ENCODE measurements around the gene CDK1.

The CDK1 gene

DNA sequence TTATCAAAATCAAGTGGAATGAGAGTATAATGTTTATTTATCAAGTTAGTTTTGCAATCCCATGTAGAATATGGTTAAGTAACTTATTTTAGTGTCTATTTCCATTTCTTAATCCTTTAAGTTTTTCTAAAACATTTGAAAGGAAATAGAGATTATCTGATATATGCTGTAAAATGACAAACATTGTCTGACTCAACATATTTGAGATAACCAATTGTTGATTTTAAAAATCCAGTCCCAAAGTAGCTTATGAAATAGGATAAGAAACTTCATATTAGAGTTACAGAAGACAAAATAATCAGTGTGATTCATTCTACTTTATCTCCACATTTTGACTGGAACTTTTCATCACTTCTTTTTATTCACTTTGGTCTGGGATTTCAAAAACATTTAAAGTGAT, 38.7 kb upstream of the CDK1 start:
- no peaks in the 10 kb centered on the region for H3K36me3 ChIP-seq (ENCODE audit: control insufficient read depth, insufficient read depth, low read length)
- H3K4me3 ChIP-seq (ENCODE audit: low read depth, low read length) = no peak overlapping the region
- H3K27me3 ChIP-seq (ENCODE audit: control insufficient read depth, insufficient read depth, low read length) = peaks cover 2% of the 10 kb centered on the region; the same call in 1 of the 2 replicates
- peaks cover 36% of the 10 kb centered on the region for H3K4me1 ChIP-seq (ENCODE audit: control insufficient read depth, insufficient read depth, low read length)
- no peak overlapping the region for H3K27ac ChIP-seq (ENCODE audit: low read depth, low read length)
- H3K9me3 ChIP-seq (ENCODE audit: control insufficient read depth, insufficient read depth, low read length) = no peaks in the 10 kb centered on the region
- H3K9ac ChIP-seq (ENCODE audit: low read depth, low read length) = no peak overlapping the region

DNA sequence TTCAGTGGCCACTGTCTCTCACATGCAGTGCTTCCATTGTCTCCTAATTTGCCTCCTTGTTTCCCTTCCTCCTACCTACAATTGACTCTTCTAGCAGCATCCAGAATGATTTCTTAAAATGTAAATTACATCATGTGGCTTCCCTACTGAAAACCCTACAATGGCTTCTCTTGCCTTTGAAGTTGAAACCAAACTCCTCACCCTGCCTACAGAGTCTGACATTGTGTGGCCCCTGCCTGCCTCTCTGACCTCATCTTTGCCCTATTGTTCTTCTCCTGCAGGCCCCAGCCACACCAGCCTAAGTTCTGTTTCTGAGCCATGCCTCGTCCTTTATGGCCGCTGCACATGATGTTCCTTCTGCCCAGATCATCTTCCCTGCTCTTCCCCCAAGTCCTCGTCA, 35.8 kb upstream of the CDK1 start:
- Histone ChIP-seq H3K4me1 (ENCODE audit: control insufficient read depth, insufficient read depth, low read length) (peaks cover 15% of the 10 kb centered on the region), H3K27me3 (ENCODE audit: control insufficient read depth, insufficient read depth, low read length) (no peaks in the 10 kb centered on the region), H3K27ac (ENCODE audit: low read depth, low read length) (peak overlapping the region; percentile 63), H3K9ac (ENCODE audit: low read depth, low read length) (no peak overlapping the region; the same call in 1 of the 2 replicates), H3K36me3 (ENCODE audit: control insufficient read depth, insufficient read depth, low read length) (no peaks in the 10 kb centered on the region), H3K9me3 (ENCODE audit: control insufficient read depth, insufficient read depth, low read length) (no peaks in the 10 kb centered on the region), H3K4me3 (ENCODE audit: low read depth, low read length) (no peak overlapping the region)

DNA sequence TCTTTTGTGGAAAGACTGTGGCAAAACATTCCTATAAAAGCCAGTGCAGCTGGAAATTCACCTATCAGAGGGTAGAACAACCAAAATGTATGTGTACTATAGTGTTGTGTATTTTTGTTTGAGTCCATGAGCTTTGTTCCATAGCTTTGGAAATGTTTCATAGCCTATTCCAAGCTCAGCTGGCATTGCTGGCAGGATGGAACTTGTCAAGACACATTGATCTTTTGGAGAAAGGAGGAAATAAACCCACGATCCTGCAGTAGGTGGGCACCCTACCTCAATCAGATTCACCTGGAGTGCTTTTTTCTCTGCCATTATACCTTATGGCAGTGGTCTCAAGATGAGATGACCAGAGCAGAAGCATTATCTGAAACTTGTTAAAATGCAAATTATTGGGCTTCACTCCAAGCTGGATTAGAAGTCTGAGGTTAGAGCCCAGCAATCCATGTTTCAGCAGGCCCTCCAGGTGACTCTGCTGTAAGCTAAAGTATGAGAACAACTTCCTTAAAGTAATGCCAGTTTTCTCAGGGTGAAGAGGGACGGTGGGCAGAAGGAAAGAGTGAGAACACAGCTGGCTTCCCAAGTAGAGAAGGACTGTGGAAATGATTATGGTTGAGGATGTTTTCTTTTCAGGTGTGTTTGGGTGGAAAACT, 30.3 kb upstream of the CDK1 start:
- H3K9ac ChIP-seq (ENCODE audit: low read depth, low read length) = no peak overlapping the region
- H3K4me1 ChIP-seq (ENCODE audit: control insufficient read depth, insufficient read depth, low read length) = peaks cover 6% of the 10 kb centered on the region; the same call in 1 of the 2 replicates
- H3K9me3 ChIP-seq (ENCODE audit: control insufficient read depth, insufficient read depth, low read length) = no peaks in the 10 kb centered on the region
- no peaks in the 10 kb centered on the region for H3K27me3 ChIP-seq (ENCODE audit: control insufficient read depth, insufficient read depth, low read length)
- H3K27ac ChIP-seq (ENCODE audit: low read depth, low read length) = no peak overlapping the region
- H3K4me3 ChIP-seq (ENCODE audit: low read depth, low read length) = no peak overlapping the region
- no peaks in the 10 kb centered on the region for H3K36me3 ChIP-seq (ENCODE audit: control insufficient read depth, insufficient read depth, low read length)

DNA sequence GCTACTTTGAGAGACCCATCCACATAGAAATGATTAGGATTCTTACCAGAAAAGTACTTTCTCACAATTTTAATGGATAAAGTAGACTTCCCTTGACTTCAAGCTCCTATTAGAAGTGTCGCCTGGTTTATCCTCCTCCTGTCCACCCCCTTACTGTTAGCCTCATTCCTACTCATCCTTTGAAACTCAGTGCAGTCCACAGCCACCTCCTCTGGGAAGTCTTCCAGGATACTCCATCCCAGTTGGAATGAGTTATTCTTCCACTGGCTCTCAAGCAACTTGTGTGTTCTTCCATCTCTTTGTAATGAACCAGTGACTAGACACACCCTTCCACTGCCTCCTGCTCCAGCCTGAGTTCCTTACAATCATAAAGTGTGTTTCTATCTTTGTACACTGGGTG, 25.1 kb upstream of the CDK1 start:
- no peaks in the 10 kb centered on the region for H3K27me3 ChIP-seq (ENCODE audit: control insufficient read depth, insufficient read depth, low read length)

DNA sequence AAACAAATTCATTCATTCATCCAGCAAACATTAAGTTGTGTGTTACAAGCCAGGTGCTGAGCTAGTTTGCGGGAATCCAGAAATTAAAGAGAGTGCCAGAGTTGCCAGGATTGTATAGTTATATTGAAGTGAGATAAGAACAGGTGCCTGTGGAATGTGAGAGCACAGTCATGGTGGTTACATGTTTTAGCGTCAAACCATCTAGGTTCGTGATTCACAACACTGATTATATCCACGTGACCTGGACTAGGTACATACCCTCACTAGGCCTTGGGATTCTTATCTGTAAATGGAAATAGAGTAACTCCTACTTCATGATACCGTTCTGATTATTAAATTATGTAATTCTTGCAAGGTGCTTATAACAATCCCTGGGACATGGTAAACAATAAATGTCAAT, 24.5 kb upstream of the CDK1 start:
- no peak overlapping the region for H3K27ac ChIP-seq (ENCODE audit: low read depth, low read length)
- H3K9ac ChIP-seq (ENCODE audit: low read depth, low read length) = no peak overlapping the region
- no peak overlapping the region for H3K4me3 ChIP-seq (ENCODE audit: low read depth, low read length)
- no peaks in the 10 kb centered on the region for H3K36me3 ChIP-seq (ENCODE audit: control insufficient read depth, insufficient read depth, low read length)
- peaks cover 9% of the 10 kb centered on the region for H3K4me1 ChIP-seq (ENCODE audit: control insufficient read depth, insufficient read depth, low read length)
- H3K9me3 ChIP-seq (ENCODE audit: control insufficient read depth, insufficient read depth, low read length) = no peaks in the 10 kb centered on the region
- no peaks in the 10 kb centered on the region for H3K27me3 ChIP-seq (ENCODE audit: control insufficient read depth, insufficient read depth, low read length)

More for the DNA sequence above, 25.1 kb upstream of the CDK1 start:
- Histone ChIP-seq H3K9ac (ENCODE audit: low read depth, low read length) (no peak overlapping the region), H3K36me3 (ENCODE audit: control insufficient read depth, insufficient read depth, low read length) (no peaks in the 10 kb centered on the region), H3K4me1 (ENCODE audit: control insufficient read depth, insufficient read depth, low read length) (peaks cover 9% of the 10 kb centered on the region), H3K9me3 (ENCODE audit: control insufficient read depth, insufficient read depth, low read length) (no peaks in the 10 kb centered on the region), H3K27ac (ENCODE audit: low read depth, low read length) (no peak overlapping the region), H3K4me3 (ENCODE audit: low read depth, low read length) (no peak overlapping the region)

DNA sequence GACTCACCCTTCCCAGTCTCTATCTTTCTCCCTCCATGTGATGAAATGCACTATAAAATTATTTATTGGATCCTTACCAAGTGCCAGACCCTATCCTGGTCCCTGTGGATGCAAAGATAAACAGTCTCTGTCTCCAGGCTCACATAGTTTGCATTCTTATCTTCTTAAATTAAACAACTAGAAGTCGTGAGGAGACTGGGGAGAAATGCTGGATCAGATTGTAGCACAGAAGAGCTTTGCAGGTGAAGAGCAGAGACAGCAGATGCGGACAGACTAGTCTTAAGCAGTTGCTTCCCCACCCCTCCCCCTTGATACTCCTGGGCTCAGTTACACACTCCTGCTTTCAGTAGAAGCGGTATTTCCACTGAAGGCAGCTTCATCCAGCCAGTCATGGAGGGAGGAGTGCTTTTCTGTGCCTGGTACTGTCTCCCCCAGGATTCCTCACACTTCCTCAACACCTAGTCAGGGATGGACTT, 20.8 kb upstream of the CDK1 start:
- no peak overlapping the region for H3K27ac ChIP-seq (ENCODE audit: low read depth, low read length)
- H3K27me3 ChIP-seq (ENCODE audit: control insufficient read depth, insufficient read depth, low read length) = no peaks in the 10 kb centered on the region
- H3K9me3 ChIP-seq (ENCODE audit: control insufficient read depth, insufficient read depth, low read length) = no peaks in the 10 kb centered on the region

DNA sequence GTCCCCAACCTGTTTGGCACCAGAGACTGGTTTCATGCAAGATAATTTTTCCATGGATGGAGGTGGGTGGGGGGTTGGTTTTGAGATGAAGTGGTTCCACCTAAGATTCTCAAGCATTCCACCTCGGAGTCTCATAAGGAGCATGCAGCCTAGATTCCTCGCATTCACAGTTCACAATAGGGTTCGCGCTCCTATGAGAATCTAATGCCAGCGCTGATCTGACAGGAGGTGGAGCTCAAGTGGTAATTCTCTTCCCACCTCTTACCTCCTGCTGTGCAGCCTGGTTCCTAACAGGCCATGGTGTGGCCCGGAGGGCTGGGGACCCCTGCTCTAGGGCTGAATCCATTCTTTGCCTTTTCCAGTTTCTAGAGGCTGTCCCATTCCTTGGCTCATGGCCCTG, 19.1 kb upstream of the CDK1 start:
- Histone ChIP-seq H3K9ac (ENCODE audit: low read depth, low read length) (no peak overlapping the region), H3K36me3 (ENCODE audit: control insufficient read depth, insufficient read depth, low read length) (no peaks in the 10 kb centered on the region), H3K27me3 (ENCODE audit: control insufficient read depth, insufficient read depth, low read length) (no peaks in the 10 kb centered on the region), H3K9me3 (ENCODE audit: control insufficient read depth, insufficient read depth, low read length) (no peaks in the 10 kb centered on the region), H3K4me3 (ENCODE audit: low read depth, low read length) (no peak overlapping the region), H3K4me1 (ENCODE audit: control insufficient read depth, insufficient read depth, low read length) (peaks cover 30% of the 10 kb centered on the region), H3K27ac (ENCODE audit: low read depth, low read length) (no peak overlapping the region)

More for the DNA sequence above, 20.8 kb upstream of the CDK1 start:
- peaks cover 20% of the 10 kb centered on the region for H3K4me1 ChIP-seq (ENCODE audit: control insufficient read depth, insufficient read depth, low read length)
- no peak overlapping the region for H3K4me3 ChIP-seq (ENCODE audit: low read depth, low read length)
- H3K36me3 ChIP-seq (ENCODE audit: control insufficient read depth, insufficient read depth, low read length) = no peaks in the 10 kb centered on the region
- H3K9ac ChIP-seq (ENCODE audit: low read depth, low read length) = no peak overlapping the region

DNA sequence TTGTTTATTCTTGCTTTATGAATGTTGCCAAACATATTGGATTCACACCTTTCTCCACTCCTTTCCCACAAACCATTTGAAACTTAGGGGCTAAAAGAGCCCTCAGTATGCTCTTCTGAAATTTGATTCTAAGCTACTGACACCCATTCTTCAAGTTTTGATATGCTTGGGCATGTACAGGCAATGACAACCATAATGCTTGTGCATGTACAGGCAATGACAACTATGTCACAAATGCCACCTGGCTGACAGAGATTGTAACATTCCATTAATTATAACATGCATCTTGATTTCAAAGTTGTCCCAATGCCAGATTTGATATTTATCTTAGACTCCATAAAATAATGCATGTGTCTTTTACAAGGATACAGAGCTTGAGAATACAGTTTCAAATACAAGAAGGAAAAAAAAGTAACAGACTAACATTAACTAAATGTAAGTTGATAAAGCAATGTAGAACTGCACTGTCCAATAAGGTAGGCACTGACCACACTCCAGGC, 17.5 kb upstream of the CDK1 start:
- Histone ChIP-seq H3K4me1 (ENCODE audit: control insufficient read depth, insufficient read depth, low read length) (peaks cover 30% of the 10 kb centered on the region), H3K9me3 (ENCODE audit: control insufficient read depth, insufficient read depth, low read length) (no peaks in the 10 kb centered on the region), H3K4me3 (ENCODE audit: low read depth, low read length) (no peak overlapping the region), H3K27ac (ENCODE audit: low read depth, low read length) (no peak overlapping the region), H3K27me3 (ENCODE audit: control insufficient read depth, insufficient read depth, low read length) (no peaks in the 10 kb centered on the region), H3K36me3 (ENCODE audit: control insufficient read depth, insufficient read depth, low read length) (no peaks in the 10 kb centered on the region), H3K9ac (ENCODE audit: low read depth, low read length) (no peak overlapping the region)

DNA sequence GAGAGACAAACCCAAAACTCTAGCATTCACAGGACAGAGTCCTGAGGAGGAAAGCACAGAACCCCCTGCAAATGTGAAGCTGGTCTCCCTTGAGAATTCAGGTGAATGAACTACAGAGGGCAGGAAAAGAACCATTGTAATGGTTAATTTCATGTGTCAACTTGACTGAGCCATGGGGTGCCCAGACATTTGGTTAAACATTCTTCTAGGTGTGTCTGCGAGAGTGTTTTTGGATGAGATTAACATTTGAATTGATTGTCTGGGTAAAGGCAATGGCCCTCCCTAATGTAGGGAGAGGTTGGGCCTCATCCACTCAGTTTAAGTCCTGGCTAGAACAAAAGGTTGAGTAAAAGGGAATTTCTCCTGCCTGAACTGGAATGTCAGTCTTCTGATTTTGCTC, 15.7 kb upstream of the CDK1 start:
- Histone ChIP-seq H3K9ac (ENCODE audit: low read depth, low read length) (no peak overlapping the region), H3K4me3 (ENCODE audit: low read depth, low read length) (no peak overlapping the region), H3K27ac (ENCODE audit: low read depth, low read length) (peak overlapping the region; percentile 91), H3K9me3 (ENCODE audit: control insufficient read depth, insufficient read depth, low read length) (no peaks in the 10 kb centered on the region), H3K4me1 (ENCODE audit: control insufficient read depth, insufficient read depth, low read length) (peaks cover 25% of the 10 kb centered on the region), H3K27me3 (ENCODE audit: control insufficient read depth, insufficient read depth, low read length) (no peaks in the 10 kb centered on the region), H3K36me3 (ENCODE audit: control insufficient read depth, insufficient read depth, low read length) (no peaks in the 10 kb centered on the region)

DNA sequence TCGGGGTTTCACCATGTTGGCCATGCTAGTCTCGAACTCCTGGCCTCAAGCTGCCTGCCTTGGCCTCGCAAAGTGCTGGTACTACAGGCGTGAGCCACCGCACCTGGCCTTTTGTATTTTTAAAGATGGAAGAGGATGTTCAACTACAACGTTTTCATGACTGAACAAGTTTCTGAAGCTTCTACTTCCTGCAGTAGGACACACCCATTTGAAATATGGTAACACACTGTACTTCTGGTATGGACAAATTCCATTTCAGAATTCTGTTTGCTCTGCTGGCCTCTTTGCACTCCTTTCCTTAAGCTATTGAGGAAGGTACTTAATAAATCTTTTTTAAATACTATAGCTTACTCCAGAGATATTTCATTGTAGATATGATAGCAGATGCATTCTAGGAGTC, 10.9 kb upstream of the CDK1 start:
- no peaks in the 10 kb centered on the region for H3K9me3 ChIP-seq (ENCODE audit: control insufficient read depth, insufficient read depth, low read length)
- H3K27ac ChIP-seq (ENCODE audit: low read depth, low read length) = no peak overlapping the region
- H3K4me3 ChIP-seq (ENCODE audit: low read depth, low read length) = no peak overlapping the region
- peaks cover 21% of the 10 kb centered on the region for H3K4me1 ChIP-seq (ENCODE audit: control insufficient read depth, insufficient read depth, low read length)
- no peak overlapping the region for H3K9ac ChIP-seq (ENCODE audit: low read depth, low read length)
- H3K27me3 ChIP-seq (ENCODE audit: control insufficient read depth, insufficient read depth, low read length) = no peaks in the 10 kb centered on the region
- H3K36me3 ChIP-seq (ENCODE audit: control insufficient read depth, insufficient read depth, low read length) = no peaks in the 10 kb centered on the region

DNA sequence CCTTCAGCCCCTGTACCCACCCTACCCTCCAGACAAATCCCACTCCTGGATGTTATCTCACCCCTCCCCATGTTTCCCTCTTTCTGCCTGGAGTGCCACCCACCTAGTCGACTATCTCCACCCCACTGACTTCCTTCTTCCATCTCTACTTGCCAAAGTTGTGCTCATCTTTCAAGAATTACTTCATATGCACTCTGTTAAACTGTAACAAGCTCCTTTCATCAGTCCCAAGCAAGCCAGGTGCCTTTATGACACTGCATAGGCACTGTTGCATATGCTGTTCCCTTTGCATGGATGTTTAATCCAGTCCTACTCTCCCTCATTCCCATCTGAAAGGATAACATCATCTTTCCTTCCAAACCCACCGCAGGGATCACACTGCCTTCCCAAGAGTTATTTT, 8.9 kb upstream of the CDK1 start:
- H3K36me3 ChIP-seq (ENCODE audit: control insufficient read depth, insufficient read depth, low read length) = no peaks in the 10 kb centered on the region
- H3K27me3 ChIP-seq (ENCODE audit: control insufficient read depth, insufficient read depth, low read length) = no peaks in the 10 kb centered on the region
- no peak overlapping the region for H3K4me3 ChIP-seq (ENCODE audit: low read depth, low read length)
- no peak overlapping the region for H3K9ac ChIP-seq (ENCODE audit: low read depth, low read length)
- H3K4me1 ChIP-seq (ENCODE audit: control insufficient read depth, insufficient read depth, low read length) = peaks cover 10% of the 10 kb centered on the region; the same call in 1 of the 2 replicates
- no peak overlapping the region for H3K27ac ChIP-seq (ENCODE audit: low read depth, low read length)
- no peaks in the 10 kb centered on the region for H3K9me3 ChIP-seq (ENCODE audit: control insufficient read depth, insufficient read depth, low read length)
